ENCODE measurements around the gene SMC6.

The SMC6 gene, protein sequence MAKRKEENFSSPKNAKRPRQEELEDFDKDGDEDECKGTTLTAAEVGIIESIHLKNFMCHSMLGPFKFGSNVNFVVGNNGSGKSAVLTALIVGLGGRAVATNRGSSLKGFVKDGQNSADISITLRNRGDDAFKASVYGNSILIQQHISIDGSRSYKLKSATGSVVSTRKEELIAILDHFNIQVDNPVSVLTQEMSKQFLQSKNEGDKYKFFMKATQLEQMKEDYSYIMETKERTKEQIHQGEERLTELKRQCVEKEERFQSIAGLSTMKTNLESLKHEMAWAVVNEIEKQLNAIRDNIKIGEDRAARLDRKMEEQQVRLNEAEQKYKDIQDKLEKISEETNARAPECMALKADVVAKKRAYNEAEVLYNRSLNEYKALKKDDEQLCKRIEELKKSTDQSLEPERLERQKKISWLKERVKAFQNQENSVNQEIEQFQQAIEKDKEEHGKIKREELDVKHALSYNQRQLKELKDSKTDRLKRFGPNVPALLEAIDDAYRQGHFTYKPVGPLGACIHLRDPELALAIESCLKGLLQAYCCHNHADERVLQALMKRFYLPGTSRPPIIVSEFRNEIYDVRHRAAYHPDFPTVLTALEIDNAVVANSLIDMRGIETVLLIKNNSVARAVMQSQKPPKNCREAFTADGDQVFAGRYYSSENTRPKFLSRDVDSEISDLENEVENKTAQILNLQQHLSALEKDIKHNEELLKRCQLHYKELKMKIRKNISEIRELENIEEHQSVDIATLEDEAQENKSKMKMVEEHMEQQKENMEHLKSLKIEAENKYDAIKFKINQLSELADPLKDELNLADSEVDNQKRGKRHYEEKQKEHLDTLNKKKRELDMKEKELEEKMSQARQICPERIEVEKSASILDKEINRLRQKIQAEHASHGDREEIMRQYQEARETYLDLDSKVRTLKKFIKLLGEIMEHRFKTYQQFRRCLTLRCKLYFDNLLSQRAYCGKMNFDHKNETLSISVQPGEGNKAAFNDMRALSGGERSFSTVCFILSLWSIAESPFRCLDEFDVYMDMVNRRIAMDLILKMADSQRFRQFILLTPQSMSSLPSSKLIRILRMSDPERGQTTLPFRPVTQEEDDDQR

DNA sequence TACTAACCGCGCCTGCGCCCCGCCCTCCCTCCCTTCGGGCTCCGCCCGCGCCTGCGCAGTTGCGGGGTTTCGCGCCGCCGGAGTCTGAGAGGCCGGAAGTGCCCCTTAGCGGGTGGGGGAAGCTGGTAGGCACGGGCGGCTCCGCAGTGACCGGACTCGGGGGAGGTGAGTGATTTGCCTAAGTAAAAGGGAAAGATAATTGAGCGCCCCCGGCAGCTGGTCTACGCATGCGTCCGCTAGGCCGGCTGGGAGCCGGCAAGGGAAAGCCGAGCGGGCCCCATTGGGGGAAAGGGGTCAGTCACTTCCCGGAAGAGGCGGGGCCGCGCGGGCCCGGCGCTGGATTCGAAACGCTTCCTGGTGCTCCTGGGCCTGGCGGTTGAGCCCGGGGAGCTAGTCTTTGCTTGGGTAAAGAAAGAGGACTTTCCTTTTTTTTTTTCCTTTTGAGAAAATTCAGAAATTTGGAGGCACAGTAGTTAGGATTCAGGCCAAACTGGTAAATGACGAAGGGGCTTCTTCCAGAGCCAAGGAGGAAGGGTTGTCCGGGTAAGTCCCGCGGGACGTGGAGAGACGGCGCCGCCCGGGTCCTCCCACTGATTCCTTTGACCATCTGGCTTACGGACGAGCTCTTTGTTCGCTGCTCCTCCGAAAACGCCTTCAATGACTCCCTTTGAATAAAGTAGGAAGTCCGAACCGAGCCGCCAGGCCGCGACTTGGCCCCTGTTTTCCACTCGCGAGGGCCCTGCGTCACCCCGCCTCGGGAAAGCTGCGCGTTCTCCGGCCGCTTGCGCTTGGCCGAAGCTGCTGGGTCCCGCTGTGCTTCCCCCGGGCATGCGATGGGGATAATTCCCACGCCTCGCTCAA lies at the start of gene SMC6, which contains the start of gene GEN1:
TSS of gene SMC6 (minus strand) at position 8 of the 861 bp plus-strand sequence. CDS start 7,864 bp downstream, outside the sequence.
TSS of gene GEN1 (plus strand) at position 336 of the 861 bp plus-strand sequence. CDS start 5,806 bp downstream, outside the sequence.
- FAIRE-seq = no peak

DNA sequence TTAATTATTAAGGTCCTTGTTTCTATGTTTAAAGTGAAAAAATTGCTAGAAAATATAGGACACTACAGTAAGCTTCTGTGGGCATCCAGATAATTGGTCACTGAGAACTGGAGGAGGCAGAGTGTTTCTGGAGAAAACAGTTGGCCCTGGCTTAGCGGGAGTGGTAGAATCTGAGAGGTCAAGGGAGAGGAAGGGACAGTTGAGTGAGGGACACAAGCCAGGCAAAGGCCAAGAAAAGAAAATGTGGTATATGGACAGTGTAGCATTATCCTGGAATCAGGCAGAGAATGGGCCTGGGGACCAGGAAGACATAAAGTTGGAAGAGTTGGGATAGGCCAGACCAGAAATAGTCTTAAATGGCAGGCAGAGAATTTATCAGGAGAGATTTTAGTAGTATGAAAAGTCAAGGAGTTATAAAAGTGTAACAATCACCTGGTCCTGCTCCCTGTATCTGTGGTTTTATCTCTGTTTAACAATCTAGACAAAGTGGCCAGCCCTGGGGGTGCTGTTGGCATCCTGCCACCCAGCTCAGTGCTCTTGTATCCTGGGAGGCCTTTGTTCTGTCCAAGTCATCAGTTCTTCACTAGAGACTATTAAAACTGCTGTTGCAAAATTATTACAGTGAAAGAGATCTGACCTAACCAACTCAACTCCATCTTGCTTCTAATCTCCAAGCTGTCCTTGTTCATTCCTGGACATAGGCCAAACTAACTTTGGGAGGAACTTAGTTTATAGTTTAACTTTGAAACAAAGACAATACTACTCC lies 47.3 kb upstream of the SMC6 start:
- no peak for FAIRE-seq

DNA sequence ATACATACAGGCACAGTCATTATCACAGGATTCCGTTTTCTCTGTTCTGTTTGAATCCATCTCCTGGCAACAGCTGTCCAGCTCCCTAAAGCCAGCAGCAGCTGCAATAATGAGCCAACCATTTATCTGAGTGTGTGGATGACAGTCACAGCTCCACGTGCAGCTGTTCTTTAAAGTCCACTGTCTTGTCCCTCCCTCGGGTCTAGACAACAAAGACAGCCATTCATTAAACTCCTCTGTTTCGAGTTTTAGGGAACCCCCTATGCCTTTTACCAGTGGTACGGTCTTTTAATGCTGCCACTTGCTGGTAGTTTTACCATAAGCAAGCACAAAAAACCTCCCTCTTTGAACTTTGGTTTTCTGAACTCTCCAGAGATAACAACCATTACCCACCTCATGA lies 46.6 kb upstream of the SMC6 start:
- no peak for FAIRE-seq

DNA sequence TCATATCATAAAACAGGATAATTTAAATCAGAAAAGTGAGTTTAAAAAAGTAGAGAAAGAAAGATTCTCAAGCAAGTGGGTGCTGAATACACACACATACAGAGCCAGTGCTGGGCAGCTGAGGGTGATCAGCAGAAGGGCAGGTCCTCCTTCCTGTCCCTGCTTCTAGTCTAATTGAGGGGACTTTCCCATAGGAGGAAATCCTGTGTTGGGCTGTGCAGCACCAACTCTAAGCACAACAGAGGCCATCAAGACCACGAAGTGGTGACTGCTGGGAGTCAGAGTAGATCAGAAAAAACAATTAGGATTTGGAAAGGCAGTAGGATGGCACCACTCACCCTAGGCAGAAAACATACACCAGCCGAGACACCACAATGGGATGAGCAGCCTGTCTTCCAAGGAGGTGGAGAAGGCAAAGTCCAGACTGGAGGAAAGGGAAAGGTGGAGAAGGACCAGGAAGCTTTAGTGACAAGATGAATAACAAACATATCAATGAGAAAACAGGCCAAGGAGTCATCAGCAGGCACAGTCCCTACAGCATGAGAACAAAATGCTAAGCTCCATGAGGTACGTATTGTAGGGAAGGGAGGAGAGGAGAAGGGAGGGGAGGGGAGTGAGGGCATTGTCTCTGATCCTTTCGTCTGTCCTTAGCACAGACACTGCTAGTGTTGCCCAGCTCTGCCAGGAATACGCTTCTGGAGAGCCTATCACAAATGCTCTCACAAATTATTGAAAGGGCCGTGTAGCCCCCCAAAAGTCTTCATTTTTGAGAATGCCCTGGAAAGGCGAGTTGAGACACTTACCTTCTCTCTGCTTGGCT lies 45.9 kb upstream of the SMC6 start:
- no peak for FAIRE-seq

DNA sequence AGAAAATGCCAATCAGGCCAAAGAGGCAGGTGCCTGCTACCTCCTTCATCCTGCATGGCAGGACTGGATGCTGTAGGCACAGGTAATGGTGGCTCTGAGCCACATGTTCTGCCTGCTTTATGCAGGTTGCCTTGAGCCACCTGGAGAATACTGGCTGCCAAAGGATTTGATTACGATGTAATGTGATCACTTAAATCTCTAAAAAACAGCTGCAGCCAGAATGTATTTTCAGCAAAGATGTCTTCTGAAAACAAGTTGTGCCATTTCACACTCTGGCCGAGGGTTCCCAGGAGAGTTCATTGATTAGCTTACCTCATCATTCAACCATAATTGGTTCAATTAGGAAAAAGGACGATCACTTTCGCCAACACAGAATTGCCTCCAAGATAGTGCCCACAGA lies 44.7 kb upstream of the SMC6 start:
- FAIRE-seq = no peak

DNA sequence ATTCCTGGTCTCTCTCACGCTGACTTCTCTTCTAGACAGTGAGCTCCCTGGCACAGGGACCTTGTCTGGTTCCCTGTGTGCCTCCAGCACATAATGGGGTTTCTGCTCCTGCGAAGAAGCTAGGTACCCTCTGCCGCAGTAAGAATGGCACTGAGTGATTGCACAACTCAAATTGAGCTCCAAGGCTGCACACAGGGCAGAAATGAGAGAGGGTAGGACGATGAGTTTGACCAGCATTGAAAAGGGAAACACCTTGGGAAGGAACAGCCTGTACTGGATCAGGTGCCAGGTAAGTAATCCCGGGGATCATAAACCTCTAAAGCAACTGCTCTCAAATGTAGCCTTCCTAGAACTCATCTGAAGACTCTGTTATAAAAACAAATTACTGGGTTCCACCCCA lies 41.7 kb upstream of the SMC6 start:
- FAIRE-seq = no peak

DNA sequence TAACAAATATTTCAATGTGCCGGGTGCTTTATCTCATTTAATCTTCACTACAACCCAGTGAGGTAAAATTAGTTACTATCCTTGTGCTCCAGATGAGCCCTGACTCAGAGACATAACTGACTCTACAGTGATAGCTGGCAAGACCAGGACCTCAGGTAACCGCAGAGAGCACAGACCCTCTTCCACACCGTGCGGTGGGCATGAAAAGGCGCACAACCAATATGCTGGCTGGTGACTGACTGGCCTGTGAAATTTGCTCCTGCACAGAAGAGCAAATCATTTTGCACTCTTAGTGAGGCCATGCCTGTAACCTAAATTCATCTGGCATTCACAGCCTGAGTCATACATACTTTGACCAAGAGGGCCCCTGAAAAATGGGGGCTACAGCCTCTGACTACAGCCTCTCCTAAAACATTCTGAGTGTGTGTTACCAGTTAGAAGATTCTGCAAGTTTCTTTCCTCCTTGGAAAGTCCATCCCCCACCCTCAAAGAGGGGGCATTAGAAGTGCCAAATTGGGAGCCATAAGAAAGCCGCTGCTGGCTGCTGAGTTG lies 40.3 kb upstream of the SMC6 start:
- FAIRE-seq = no peak

DNA sequence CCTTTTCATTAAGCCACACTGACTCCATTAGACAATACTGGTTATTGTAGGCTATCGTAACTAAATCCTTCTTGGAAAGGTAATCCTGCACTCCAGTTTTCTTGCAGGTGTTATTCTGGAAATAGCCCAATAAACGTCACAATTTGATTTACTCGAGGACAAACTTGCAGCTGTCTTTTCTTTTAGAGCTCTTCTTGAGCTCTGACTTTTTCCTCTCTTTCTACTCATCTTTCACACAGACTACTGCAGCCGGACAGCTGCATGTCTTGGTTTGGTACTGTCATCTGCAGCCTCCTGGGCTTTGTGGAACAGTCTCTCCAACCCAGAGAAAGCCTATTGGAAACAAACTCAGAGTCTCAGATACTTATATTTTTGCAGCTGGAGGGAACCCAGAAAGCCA lies 39.7 kb upstream of the SMC6 start:
- FAIRE-seq = no peak

DNA sequence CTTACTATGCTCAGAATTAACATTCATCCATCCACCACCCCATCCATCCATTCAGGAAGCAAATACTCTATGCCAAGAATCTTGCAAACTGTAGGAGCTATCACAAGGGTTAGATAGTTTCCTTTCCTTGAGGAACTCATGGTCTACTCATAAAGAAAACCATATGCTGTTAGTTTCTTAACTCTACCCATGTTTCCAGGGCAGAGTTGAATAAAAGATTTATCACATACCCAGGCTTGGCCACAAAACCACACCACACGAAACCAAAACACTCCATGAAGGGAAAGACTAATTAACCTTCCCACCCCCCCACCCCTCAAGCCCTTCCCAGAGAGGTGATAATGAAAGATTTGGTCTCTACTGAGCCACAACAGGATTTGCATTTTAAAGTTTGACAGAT lies 38.9 kb upstream of the SMC6 start:
- FAIRE-seq = no peak

DNA sequence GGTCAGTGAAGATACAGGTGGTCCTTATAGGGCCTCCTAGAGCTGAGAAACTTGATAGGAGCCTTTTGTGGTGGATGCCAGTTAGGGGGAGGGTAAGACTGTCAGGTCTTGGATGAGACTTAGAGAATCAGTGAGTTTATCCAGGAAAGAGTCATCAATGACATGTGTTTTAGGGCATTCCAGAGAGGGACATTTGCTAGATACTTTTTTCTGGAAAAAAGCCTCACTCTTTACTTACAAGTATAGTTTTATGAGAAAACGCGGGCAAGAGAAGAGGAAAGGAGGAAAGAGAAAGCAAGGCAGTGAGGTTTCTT lies 38.2 kb upstream of the SMC6 start:
- no peak for FAIRE-seq

DNA sequence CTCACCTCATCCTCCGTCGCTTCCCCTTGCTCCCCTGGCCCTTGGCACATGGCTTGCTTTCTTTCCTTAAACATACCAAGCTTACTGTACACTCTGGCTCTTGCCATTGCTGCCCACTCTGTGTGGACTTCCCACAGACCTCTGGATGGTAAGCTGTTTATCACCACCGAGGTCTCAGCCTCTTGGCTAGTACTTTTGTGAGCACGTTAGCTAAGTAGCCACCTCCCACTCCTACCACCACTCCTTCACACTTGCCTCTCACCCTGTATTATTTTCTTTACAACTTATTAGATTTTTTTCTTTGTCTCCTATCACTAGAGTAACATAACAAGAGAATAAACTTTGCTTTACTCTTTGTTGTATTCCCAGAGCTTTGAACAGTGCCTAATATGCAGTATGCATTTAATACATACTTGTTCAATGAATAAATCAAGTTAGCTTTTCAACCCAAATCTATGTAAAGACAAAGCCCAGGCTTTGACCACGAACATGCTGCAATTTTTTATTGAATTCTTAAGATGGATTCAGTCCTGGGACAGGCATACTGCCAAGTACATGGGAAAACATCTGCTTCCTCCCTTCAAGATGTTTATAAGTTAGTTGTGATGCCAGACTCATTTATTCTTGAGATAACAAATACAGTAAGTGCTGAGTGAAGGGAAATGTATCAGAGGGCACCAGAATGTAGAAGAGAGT lies 37.7 kb upstream of the SMC6 start:
- FAIRE-seq = no peak

DNA sequence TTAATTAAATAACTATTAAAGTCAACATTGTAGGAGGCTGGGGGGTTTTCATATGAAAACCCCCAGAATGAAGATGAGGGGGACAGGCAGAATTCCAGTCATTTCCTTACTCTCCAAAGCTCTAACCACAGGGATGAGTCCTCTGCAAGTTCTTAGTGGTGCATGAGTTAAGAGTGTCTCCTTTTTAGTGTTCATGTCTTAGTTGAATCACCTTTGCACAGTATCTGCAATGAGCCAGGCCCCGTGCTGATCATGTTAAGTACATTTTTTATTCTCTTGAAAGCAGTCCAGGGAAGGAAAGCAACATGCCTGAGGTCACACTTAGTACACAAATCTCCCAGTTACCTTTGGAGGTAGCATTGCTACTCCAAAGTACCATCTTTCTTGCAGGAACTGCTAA lies 36.9 kb upstream of the SMC6 start:
- no peak for FAIRE-seq

DNA sequence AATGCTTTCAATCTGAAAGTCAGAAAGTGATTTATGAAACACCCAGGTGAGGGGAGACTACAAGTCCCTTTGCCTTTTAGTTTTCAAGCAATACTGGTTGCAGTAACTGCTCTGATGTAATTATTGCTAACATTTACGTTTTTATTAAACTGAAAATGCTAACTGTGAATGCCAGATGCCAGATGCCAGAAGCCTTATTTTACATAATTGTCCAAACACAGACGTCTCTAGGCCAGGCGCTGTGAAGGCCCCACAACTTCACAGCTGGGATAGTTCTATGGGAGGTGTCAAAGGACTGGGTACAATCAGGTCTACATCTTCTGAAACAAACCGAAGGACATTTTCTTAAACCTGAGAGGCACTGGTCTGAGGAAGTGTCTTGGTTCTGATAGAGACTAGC lies 35.2 kb upstream of the SMC6 start:
- FAIRE-seq = no peak

DNA sequence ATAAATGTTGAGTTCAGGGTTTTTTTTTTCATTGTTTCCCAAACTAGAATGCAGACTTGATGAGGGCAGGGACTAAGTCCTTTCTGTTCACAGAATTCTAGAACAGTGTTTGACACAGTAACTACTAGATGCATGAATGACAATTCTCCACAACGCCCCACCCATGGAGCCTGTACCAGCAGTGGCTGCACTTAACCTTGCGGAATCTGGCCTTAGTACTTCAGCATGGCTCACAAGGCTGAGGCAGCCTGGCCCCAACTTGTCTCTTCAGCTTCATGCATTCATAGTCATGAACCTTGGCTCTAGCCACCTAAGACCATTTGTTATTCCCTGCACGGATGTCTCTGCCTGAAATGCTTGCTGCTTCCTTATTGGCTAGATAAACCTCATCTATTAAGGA lies 33.1 kb upstream of the SMC6 start:
- FAIRE-seq = no peak

DNA sequence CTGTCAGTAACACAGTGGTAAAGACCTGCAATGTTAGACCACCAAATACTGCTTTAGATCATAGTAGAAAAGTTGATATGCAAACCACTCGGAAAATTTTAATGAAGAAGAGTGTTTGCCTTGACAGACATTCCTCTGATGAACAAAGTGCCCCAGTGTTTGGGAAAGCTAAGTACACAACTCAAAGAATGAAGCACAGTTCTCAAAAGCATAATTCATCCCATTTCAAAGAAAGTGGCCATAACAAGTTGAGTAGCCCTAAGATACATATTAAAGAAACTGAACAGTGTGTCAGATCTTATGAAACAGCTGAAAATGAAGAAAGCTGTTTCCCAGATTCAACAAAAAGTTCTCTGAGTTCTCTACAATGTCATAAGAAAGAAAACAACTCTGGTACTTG lies 27.9 kb upstream of the SMC6 start:
- no peak for FAIRE-seq

DNA sequence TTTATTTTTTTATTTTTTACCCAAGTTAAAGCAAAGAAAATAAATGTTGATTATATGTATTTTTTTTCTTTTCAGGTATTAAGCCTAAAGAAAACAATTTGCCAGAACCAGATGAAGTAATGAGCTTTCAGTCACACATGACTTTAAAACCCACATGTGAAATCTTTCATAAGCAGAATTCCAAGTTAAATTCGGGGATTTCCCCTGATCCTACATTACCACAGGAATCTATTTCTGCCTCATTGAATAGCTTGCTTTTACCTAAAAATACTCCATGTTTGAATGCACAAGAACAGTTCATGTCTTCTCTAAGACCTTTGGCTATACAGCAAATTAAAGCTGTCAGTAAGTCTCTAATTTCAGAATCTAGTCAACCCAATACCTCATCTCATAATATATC lies 26.9 kb upstream of the SMC6 start:
- no peak for FAIRE-seq

DNA sequence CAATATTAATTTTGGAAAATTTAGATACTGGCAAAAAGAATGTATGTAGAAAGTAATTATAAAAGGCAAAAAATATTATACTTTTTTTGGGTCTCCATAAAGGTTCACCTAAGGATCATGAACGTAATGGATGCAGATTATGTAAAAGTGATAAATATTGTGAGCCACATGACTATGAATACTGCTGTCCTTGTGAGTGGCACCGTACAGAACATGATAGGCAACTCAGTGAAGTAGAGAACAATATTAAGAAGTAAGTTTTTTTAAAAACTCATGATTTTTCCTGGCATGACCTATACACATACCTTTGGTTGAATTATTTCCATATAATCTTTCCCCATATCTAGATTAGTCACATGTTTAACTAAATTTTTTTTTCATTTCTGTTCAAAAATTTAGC lies 18.9 kb upstream of the SMC6 start:
- FAIRE-seq = no peak

DNA sequence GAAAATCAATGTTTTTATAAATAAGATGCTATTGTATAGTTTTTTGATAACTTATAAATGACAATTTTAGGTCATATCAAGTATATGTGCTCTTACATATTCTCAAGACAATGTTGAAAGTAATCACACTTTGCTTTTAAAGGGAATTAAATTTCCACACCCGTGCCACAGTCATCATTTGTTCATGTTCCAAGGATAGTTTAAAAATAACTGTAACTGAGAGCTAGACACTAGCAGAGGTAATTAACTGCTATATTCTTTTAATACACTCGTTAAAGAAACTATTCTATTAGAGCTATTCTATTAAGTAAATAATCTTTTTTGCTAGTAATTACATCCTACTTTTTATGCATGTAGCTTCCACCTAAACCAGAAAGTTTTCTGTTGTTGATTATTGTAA lies 18.3 kb upstream of the SMC6 start:
- FAIRE-seq = no peak

DNA sequence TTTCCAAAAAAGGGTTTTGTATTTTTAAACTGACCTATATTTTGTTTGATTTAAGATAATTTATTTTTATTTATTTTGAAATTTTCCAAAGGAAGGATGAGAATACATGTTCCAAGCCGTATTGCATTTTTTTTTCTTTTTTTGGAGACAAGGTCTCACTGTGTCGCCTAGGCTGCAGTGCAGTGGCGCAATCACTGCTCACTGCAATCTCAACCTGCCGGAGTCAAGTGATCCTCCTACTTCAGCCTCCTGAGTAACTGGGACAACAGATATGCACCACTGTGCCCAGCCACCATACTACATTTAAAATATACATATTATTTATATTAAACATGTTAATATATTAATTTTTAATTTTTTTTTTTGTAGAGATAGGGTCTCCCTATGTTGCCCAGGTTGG lies 15.3 kb upstream of the SMC6 start:
- no peak for FAIRE-seq

DNA sequence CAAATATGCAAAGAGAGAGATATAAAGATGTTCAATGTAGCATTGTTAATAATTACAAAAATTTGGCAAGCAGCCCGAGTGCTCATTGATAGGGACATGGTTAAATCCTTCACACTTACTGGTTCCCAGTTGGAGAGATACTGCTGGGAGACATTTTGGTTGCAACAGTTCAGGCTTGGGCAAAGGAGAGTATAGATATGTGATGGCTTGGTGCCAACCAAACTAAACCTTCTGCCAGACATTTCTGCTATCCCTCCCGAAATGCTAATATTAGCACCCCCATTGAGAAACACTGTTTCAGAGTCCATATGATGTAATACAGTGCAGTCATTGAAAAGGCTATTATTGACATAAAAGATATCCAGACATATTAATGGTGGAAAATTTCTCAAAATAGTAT lies 11.8 kb upstream of the SMC6 start:
- FAIRE-seq = no peak
